Parathyroid adenoma (tissue), 2 donors: Measurements from ENCODE around the gene PCCB.
"Not testable (repeated sequence)": the region's sequence is repeated elsewhere in the genome, so short reads cannot be mapped to it uniquely, and the experiment has no call there.

ENCODE experiments used
- H2AFZ ChIP-seq: fragments of 300-600 bp; sonication (generic); one replicate; pipeline ENCODE4 v1.7.0; 2017; ENCODE audit warnings: antibody characterized with exemption, mild to moderate bottlenecking
- H3K27ac ChIP-seq: fragments of 300-600 bp; sonication (generic); one replicate; pipeline ENCODE4 v1.7.0; 2017
- H3K27me3 ChIP-seq: fragments of 300-600 bp; sonication (generic); one replicate; pipeline ENCODE4 v1.7.0; 2017; ENCODE audit warnings: low read length; ENCODE audit not compliant: control insufficient read depth, insufficient read depth
- H3K36me3 ChIP-seq: fragments of 300-600 bp; sonication (generic); one replicate; pipeline ENCODE4 v1.7.0; 2017; ENCODE audit warnings: low read length; ENCODE audit not compliant: control insufficient read depth, insufficient read depth
- H3K4me1 ChIP-seq: fragments of 300-600 bp; sonication (generic); one replicate; pipeline ENCODE4 v1.7.0; 2017; ENCODE audit warnings: control low read depth
- H3K4me2 ChIP-seq: fragments of 300-600 bp; sonication (generic); one replicate; pipeline ENCODE4 v1.7.0; 2017; ENCODE audit warnings: low read length
- H3K4me3 ChIP-seq: fragments of 300-600 bp; sonication (generic); one replicate; pipeline ENCODE4 v1.7.0; 2017; ENCODE audit warnings: low read depth, low read length
- H3K79me2 ChIP-seq: fragments of 300-600 bp; sonication (generic); one replicate; pipeline ENCODE4 v1.7.0; 2017; ENCODE audit warnings: control low read depth
- H3K9ac ChIP-seq: fragments of 300-600 bp; sonication (generic); one replicate; pipeline ENCODE4 v1.7.0; 2017; ENCODE audit warnings: mild to moderate bottlenecking
- H3K9me3 ChIP-seq: fragments of 300-600 bp; sonication (generic); one replicate; pipeline ENCODE4 v1.7.0; 2017; ENCODE audit warnings: low read length; ENCODE audit not compliant: control insufficient read depth
- TF ChIP-seq, protein P1 (sequence below): fragments of 300-600 bp; sonication (generic); IDR thresholded peaks from one replicate; pipeline ENCODE4 v1.7.0; 2017; ENCODE audit warnings: antibody characterized with exemption, mild to moderate bottlenecking
- donor health status: primary hyperparathyroidism.

The PCCB gene

DNA sequence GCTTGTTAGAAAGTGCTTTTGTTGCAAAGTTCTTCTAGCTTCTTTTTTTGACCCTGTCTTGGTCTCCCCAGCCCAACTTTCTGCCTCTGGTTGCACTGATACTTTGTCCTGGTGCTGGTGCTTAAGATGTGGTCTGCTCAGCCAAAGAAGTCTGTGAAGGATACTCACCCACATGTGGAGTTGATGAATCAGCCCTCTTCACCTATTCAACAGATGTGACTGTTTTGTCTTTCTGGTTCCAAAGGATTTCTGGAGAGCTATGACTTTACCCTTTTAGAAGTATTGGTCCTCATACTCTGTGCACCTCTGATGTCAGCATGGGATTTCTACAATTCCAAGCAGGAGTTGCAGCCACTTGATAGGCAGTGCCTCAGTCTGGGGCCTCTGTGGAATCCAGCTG, 84.1 kb downstream of the PCCB start:
- H3K4me2 ChIP-seq, result no peak overlapping the region
- no peaks in the 10 kb centered on the region for H3K79me2 ChIP-seq
- no peaks in the 10 kb centered on the region for H3K36me3 ChIP-seq
- no peaks in the 10 kb centered on the region for H3K27me3 ChIP-seq
- no peak overlapping the region for H3K4me3 ChIP-seq
- no peak overlapping the region for H2AFZ ChIP-seq
- H3K9ac ChIP-seq, result no peak overlapping the region
- no peaks in the 10 kb centered on the region for H3K9me3 ChIP-seq
- TF ChIP-seq, protein P1, sequence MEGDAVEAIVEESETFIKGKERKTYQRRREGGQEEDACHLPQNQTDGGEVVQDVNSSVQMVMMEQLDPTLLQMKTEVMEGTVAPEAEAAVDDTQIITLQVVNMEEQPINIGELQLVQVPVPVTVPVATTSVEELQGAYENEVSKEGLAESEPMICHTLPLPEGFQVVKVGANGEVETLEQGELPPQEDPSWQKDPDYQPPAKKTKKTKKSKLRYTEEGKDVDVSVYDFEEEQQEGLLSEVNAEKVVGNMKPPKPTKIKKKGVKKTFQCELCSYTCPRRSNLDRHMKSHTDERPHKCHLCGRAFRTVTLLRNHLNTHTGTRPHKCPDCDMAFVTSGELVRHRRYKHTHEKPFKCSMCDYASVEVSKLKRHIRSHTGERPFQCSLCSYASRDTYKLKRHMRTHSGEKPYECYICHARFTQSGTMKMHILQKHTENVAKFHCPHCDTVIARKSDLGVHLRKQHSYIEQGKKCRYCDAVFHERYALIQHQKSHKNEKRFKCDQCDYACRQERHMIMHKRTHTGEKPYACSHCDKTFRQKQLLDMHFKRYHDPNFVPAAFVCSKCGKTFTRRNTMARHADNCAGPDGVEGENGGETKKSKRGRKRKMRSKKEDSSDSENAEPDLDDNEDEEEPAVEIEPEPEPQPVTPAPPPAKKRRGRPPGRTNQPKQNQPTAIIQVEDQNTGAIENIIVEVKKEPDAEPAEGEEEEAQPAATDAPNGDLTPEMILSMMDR, result no peak
- no peaks in the 10 kb centered on the region for H3K4me1 ChIP-seq
- H3K27ac ChIP-seq, result no peak overlapping the region

DNA sequence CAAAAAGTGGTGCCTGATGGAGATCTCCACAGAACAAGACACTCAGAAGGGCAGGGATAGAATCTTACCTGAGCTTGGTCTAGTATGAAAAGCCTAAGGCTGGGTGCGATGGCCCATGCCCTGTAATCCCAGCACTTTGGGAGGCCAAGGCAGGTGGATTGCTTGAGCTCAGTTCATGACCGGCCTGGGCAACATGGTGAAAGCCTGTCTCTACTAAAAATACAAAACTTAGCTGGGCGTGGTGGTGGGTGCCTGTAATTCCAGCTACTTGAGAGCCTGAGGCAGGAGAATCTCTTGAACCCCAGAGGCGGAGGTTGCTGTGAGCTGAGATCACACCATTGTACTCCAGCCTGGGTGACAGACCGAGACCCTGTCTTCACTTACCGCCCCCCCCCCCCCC, 84.6 kb downstream of the PCCB start:
- not testable (repeated sequence) for H3K4me3 ChIP-seq, H3K27me3 ChIP-seq, H3K4me2 ChIP-seq, H3K9me3 ChIP-seq, H2AFZ ChIP-seq, H3K36me3 ChIP-seq, H3K4me1 ChIP-seq, H3K27ac ChIP-seq, H3K79me2 ChIP-seq, H3K9ac ChIP-seq

DNA sequence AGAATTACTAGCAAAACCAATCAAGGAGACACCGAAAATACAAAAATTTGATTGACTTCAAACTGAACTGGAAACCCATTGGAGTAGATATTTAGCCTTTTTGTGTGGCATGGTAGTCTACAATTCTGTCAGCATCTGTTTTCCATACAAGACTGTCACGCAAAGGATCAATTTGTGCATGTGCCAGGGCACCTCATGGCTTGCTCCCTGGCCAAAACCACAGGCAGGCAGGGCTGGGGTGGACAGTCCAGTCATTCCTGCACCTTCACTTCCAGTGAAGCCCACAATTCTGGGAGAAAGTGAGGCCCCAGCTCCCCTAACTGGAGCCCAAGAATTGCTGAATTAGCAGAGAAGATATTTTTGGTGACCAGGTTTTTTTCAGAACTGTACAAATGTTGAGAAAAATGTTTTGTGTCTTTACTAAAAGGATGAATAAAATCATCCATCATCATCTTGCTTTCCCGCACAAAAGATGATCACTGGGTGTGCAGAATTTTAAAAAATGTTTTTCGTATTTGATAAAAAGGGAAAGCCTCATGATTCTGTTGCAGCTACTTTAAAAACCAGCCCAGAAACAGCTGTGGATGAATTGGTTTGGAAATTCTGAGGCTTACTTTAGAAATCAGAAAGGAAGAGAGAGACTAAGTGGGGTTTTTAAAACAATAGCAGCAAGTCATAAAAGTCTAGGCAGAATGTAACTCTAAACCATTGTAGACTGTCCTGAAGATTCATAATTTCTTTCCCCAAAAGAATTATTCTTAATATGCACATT, 86.4 kb downstream of the PCCB start:
- no peak overlapping the region for H3K4me3 ChIP-seq
- H3K9me3 ChIP-seq, result no peaks in the 10 kb centered on the region
- H3K36me3 ChIP-seq, result no peaks in the 10 kb centered on the region
- no peak overlapping the region for H2AFZ ChIP-seq
- H3K27ac ChIP-seq, result no peak overlapping the region
- TF ChIP-seq, protein P1, result no peak
- no peaks in the 10 kb centered on the region for H3K27me3 ChIP-seq
- no peaks in the 10 kb centered on the region for H3K79me2 ChIP-seq
- H3K4me2 ChIP-seq, result no peak overlapping the region
- H3K4me1 ChIP-seq, result no peaks in the 10 kb centered on the region
- no peak overlapping the region for H3K9ac ChIP-seq

DNA sequence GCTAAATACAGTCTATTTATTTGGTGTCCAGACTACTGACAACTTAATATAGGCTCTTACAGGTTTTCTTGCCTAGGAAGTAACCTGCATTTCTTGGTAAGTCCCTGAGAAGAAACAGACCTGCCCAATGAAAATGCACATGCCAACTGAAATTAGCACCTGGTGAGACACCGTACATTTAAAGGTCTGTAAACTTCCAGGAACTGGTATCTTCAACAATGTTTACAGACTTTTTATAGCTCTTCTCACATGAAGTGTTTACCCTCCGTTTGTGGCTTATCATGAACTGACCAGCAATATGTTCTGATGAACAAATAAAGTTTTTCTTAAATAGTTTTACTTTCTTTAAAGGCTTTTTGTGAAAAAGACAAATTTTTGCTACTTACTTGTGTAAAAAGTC, 93.3 kb downstream of the PCCB start:
- H3K4me1 ChIP-seq, result no peaks in the 10 kb centered on the region
- H3K27me3 ChIP-seq, result no peaks in the 10 kb centered on the region
- no peak overlapping the region for H2AFZ ChIP-seq
- H3K4me3 ChIP-seq, result no peak overlapping the region
- no peaks in the 10 kb centered on the region for H3K36me3 ChIP-seq
- H3K27ac ChIP-seq, result no peak overlapping the region
- no peak overlapping the region for H3K9ac ChIP-seq
- no peaks in the 10 kb centered on the region for H3K9me3 ChIP-seq
- TF ChIP-seq, protein P1, result no peak
- H3K79me2 ChIP-seq, result no peaks in the 10 kb centered on the region
- no peak overlapping the region for H3K4me2 ChIP-seq

DNA sequence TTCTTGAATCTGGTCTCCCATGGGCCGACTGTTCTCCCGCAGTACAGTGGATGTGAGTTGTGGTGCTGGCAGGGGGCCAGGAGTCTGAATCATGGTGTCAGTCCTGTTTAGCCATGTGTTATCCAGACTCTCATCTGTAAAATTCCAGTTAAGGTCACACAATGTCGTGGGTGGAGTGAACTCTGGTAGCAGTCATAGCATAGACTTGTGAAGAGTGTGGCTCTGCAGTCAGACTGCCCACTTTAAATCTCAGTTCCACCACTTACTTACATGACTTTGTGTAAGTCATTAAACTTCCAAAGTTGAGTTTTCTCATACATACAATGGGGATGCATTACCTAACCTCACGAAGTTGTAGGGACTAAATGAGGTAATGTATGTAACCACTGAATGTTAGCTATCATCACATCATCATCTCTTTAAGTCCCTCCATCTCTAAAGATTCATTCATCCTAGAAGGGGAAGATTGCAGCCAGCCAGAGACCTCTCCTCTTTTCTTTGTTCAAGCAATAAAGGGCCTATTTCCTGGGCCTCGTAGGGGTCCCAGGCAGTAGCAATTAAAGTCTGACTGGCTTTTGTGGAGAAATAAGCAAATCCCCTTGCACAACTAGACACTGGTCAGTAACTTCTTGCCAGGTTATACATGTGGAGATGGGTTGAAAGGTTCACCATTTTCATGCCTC, 93.9 kb downstream of the PCCB start:
- Histone ChIP-seq H3K27me3 (no peaks in the 10 kb centered on the region), H3K4me3 (no peak overlapping the region), H3K36me3 (no peaks in the 10 kb centered on the region), H3K4me1 (no peaks in the 10 kb centered on the region), H3K79me2 (no peaks in the 10 kb centered on the region), H3K27ac (no peak overlapping the region), H3K4me2 (no peak overlapping the region), H2AFZ (no peak overlapping the region), H3K9me3 (no peaks in the 10 kb centered on the region), H3K9ac (no peak overlapping the region)
- TF ChIP-seq, protein P1, result no peak
